Transverse colon (tissue), 4 donors: Measurements from ENCODE around the gene COQ8B. TPM values are rescaled to one million over a fixed set of nuclear protein-coding genes. Genes with fewer than 3 reads are reported as not detected.

Experiments used
- DNase-seq: peaks from one replicate; pipeline ENCODE4 v3.0.0-alpha.2; 2019
- H3K27ac ChIP-seq, 4 donors: fragments of 200-600 bp; sonication (generic); 2 replicates each; pipeline ENCODE4 v1.5.1; 2016 to 2018; ENCODE audit warnings: inconsistent platforms in 4 of 4
- H3K27me3 ChIP-seq: fragments of 200-600 bp; sonication (generic); 2 replicates; pipeline ENCODE4 v1.5.1; 2017; ENCODE audit warnings: inconsistent platforms
- H3K36me3 ChIP-seq, 4 donors: fragments of 200-600 bp; sonication (generic); 2 replicates each; pipeline ENCODE4 v1.5.1; 2017 to 2019; ENCODE audit warnings: inconsistent platforms in 4 of 4
- H3K4me1 ChIP-seq, 4 donors: fragments of 200-600 bp; sonication (generic); 2 replicates each; pipeline ENCODE4 v1.5.1; 2017 to 2020; ENCODE audit warnings: inconsistent platforms in 4 of 4
- H3K4me3 ChIP-seq, 4 donors: fragments of 200-600 bp; sonication (generic); 1 replicate in 1 of 4; 2 replicates in 3 of 4; pipeline versions ENCODE4 v1.5.1 to v1.6.1; 2017 to 2019; ENCODE audit warnings: inconsistent platforms in 4 of 4
- H3K9me3 ChIP-seq, 2 donors: fragments of 200-600 bp; sonication (generic); 2 replicates each; pipeline ENCODE4 v1.5.1; 2017 to 2019; ENCODE audit warnings: inconsistent platforms in 2 of 2
- CTCF ChIP-seq, 5 experiments: fragments of 200-600 bp in 3 of 5; fragments of 450-650 bp in 2 of 5; sonication (generic) in 3 of 5; IDR thresholded peaks; 1 replicate in 2 of 5; 2 replicates in 3 of 5; pipeline ENCODE4 v1.5.1; 2016 to 2017; ENCODE audit warnings: antibody characterized with exemption in 5 of 5, inconsistent platforms in 3 of 5, mild to moderate bottlenecking in 2 of 5, moderate library complexity in 1 of 5
- EP300 ChIP-seq: sonication (generic); formaldehyde crosslinking; IDR thresholded peaks from one replicate; pipeline ENCODE4 v1.6.1; 2017; ENCODE audit warnings: antibody characterized with exemption, low read depth
- POLR2A ChIP-seq: fragments of 450-650 bp; IDR thresholded peaks from one replicate; pipeline ENCODE4 v1.6.1; 2016; ENCODE audit warnings: antibody characterized with exemption, mild to moderate bottlenecking, moderate library complexity
- POLR2AphosphoS5 ChIP-seq, 3 donors: sonication (generic); formaldehyde crosslinking; IDR thresholded peaks; one replicate each; pipeline ENCODE4 v1.6.1; 2016; ENCODE audit warnings: antibody characterized with exemption in 3 of 3
- WGBS, 2 donors: methylation state at CpG; one replicate each; pipeline ENCODE4 v1.1.5; 2018; ENCODE audit warnings: low coverage in 1 of 2; 5-methylcytosine and 5-hydroxymethylcytosine counted together
- in situ Hi-C, 4 donors: fragments of 200-750 bp; cut with MboI; loops; one replicate each; pipeline versions ENCODE4 v1.15.0 to v1.15.1; 2017; ENCODE audit warnings: low sequenced_read_pairs in 3 of 4, low pct_ligation_motif_present in 1 of 4, low pct_unique_long_range_greater_than_20kb in 1 of 4
- intact Hi-C: fragments of 100-400 bp; cut with DNase I; formaldehyde crosslinking; loops from one replicate; pipeline ENCODE4 v1.15.1; 2023; ENCODE audit warnings: low total_unique reads
- total RNA-seq, 4 donors: library from RNA; depleted of rRNA; stranded (reverse); fragments of >200 nt; gene quantifications; one replicate each; pipeline ENCODE4 v1.1.0, GENCODE V29; 2016

Gene COQ8B
- total RNA-seq, 4 donors from 2014 or later: 15.3 to 41.2 (median 36.5) TPM

- H3K36me3 ChIP-seq: no peaks in the 10 kb centered on the region
- H3K27ac ChIP-seq: peak overlapping the region; percentile 94 to 99 (median 98)
- WGBS, 2 donors: 0 to 22% methylated on average over 1 to 20 of the region's 20 CpGs
- peak; percentile 45 for DNase-seq
- no peak for TF ChIP-seq EP300
- TF ChIP-seq POLR2AphosphoS5 (IDR thresholded peaks at IDR 0.05): no peak
- no peak for TF ChIP-seq CTCF (IDR thresholded peaks at IDR 0.05)
- no peak for TF ChIP-seq POLR2A
- intact Hi-C loops (loop anchor here (10.0 kb wide), 1 partner anchor 87 kb away; no protein-coding TSS in a partner anchor), in situ Hi-C loops (loop anchor here in 2 of 4 donors (5.0 to 25.0 kb wide), 2 partner anchors 34 to 94 kb away; partner anchors contain the start of genes ACTMAP (in 1 of the 2) and SNRPA (in 1 of the 2))
- H3K4me1 ChIP-seq: peaks cover 18 to 75% (median 61%) of the 10 kb centered on the region in 4 donors
- peak overlapping the region; percentile 68 to 96 (median 88) for H3K4me3 ChIP-seq
- H3K9me3 ChIP-seq: no peaks in the 10 kb centered on the region
- no peaks in the 10 kb centered on the region for H3K27me3 ChIP-seq
These were observed 1.4 kb upstream of the COQ8B start for GRCh38 chr19:40717880-40718773.

- H3K4me1 ChIP-seq: peaks cover 18 to 70% (median 58%) of the 10 kb centered on the region in 4 donors
- TF ChIP-seq POLR2AphosphoS5 (IDR thresholded peaks at IDR 0.05): no peak
- TF ChIP-seq CTCF (IDR thresholded peaks at IDR 0.05): no peak
- TF ChIP-seq EP300: no peak
- no peak for TF ChIP-seq POLR2A
- H3K9me3 ChIP-seq: no peaks in the 10 kb centered on the region
- no peaks in the 10 kb centered on the region for H3K27me3 ChIP-seq
- in situ Hi-C loops: loop anchor here in 2 of 4 donors (5.0 to 25.0 kb wide), 2 partner anchors 35 to 95 kb away; partner anchors contain the start of genes ACTMAP (in 1 of the 2) and SNRPA (in 1 of the 2)
- DNase-seq: no peak
- H3K36me3 ChIP-seq: no peaks in the 10 kb centered on the region
- 2% methylated on average over 13 of the region's 20 CpGs; no CpG with 5 or more reads in 1 of the 2 donors for WGBS, 2 donors
- intact Hi-C loops: loop anchor here (10.0 kb wide), 1 partner anchor 87 kb away; no protein-coding TSS in a partner anchor
- H3K27ac ChIP-seq: peak overlapping the region; percentile 94 to 99 (median 98)
- peak overlapping the region; percentile 68 to 96 (median 88) for H3K4me3 ChIP-seq
These were observed 716 bp upstream of the COQ8B start for GRCh38 chr19:40717325-40717879.

- intact Hi-C loops: loop anchor here (10.0 kb wide), 1 partner anchor 89 kb away; no protein-coding TSS in a partner anchor
- Histone ChIP-seq H3K27ac (peak overlapping the region; percentile 94 to 99 (median 98)), H3K36me3 (peaks cover 0 to 3% (median 0%) of the 10 kb centered on the region in 4 donors), H3K27me3 (no peaks in the 10 kb centered on the region), H3K4me1 (peaks cover 15 to 60% (median 46%) of the 10 kb centered on the region in 4 donors), H3K4me3 (peak overlapping the region; percentile 68 to 96 (median 88)), H3K9me3 (no peaks in the 10 kb centered on the region)
- in situ Hi-C loops: loop anchor here in 2 of 4 donors (5.0 to 25.0 kb wide), 2 partner anchors 36 to 96 kb away; partner anchors contain the start of genes ACTMAP (in 1 of the 2) and SNRPA (in 1 of the 2)
- WGBS, 2 donors: 4% methylated on average over 4 to 8 of the region's 8 CpGs
- peak in 1 of 5 experiments; percentile 9 for TF ChIP-seq CTCF (IDR thresholded peaks at IDR 0.05)
- no peak for TF ChIP-seq POLR2AphosphoS5 (IDR thresholded peaks at IDR 0.05)
- DNase-seq: no peak
These were observed 630 bp downstream of the COQ8B start for GRCh38 chr19:40716031-40716481.
